Measurements from ENCODE around the gene XYLT1.

The XYLT1 gene

GRCh38 chr16:17070882-17071592, 399.7 kb downstream of the XYLT1 start:
- TF ChIP-seq CTCF (IDR thresholded peaks at IDR 0.05; ENCODE audit: low read depth, low read length), result no peak
- in situ Hi-C loops (cut with HindIII; ENCODE audit: low sequenced_read_pairs), result no loop called here
- no peak for DNase-seq (ENCODE audit: low read depth, low spot score)
- H3K4me3 ChIP-seq (ENCODE audit: low read depth, low read length), result no peak overlapping the region

DNA sequence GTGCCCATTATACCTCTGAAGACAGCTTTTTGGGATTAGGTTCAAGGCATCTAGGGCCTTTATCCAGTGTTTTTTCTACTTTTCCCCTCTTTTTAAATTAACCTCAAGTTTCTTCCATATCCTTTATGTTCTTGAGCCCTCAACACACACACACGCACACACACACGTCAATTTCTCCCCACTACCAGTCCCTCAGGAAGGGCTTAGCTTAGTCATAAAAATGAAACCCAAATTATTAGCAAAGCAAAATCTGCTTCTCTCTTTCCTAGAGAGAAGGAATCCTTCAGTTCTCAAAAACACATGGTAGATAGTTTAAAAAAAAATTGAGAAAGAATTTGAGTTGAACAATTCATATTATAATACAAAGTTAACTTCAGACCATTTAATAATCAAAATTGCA, 401.1 kb downstream of the XYLT1 start:
- in situ Hi-C loops (cut with HindIII; ENCODE audit: low sequenced_read_pairs), result no loop called here
- DNase-seq (ENCODE audit: low read depth, low spot score), result no peak
- H3K4me3 ChIP-seq (ENCODE audit: low read depth, low read length), result no peak overlapping the region
- TF ChIP-seq CTCF (IDR thresholded peaks at IDR 0.05; ENCODE audit: low read depth, low read length), result no peak

DNA sequence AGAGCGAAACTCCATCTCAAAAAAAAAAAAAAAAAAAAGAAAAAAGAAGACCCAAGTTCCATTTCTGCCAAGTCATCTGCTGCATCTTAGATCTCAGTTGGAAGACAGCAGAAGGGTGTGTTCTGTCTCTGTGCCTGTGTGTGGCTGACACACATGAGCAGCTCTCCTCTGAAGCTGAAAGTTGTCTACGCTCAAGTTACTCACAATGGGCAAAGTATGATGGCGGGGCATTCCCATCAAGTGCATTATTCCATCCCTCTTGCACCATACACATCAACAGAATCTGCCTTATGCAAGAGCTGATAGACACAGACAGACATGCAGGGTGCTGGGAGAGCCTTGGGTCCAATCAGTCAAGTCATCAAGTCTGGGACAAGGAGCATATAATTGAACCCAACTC, 402.2 kb downstream of the XYLT1 start:
- H3K4me3 ChIP-seq (ENCODE audit: low read depth, low read length), result no peak overlapping the region
- no peak for DNase-seq (ENCODE audit: low read depth, low spot score)
- no peak for TF ChIP-seq CTCF (IDR thresholded peaks at IDR 0.05; ENCODE audit: low read depth, low read length)
- in situ Hi-C loops (cut with HindIII; ENCODE audit: low sequenced_read_pairs), result no loop called here

GRCh38 chr16:17067882-17068281, 402.9 kb downstream of the XYLT1 start:
- no peak overlapping the region for H3K4me3 ChIP-seq (ENCODE audit: low read depth, low read length)
- in situ Hi-C loops (cut with HindIII; ENCODE audit: low sequenced_read_pairs), result no loop called here
- TF ChIP-seq CTCF (IDR thresholded peaks at IDR 0.05; ENCODE audit: low read depth, low read length), result no peak
- DNase-seq (ENCODE audit: low read depth, low spot score), result no peak

- no peak for TF ChIP-seq CTCF (IDR thresholded peaks at IDR 0.05; ENCODE audit: low read depth, low read length)
- no peak overlapping the region for H3K4me3 ChIP-seq (ENCODE audit: low read depth, low read length)
- in situ Hi-C loops (cut with HindIII; ENCODE audit: low sequenced_read_pairs), result no loop called here
- no peak for DNase-seq (ENCODE audit: low read depth, low spot score)
These were observed 407.3 kb downstream of the XYLT1 start for GRCh38 chr16:17063201-17064139.

- no peak for DNase-seq (ENCODE audit: low read depth, low spot score)
- in situ Hi-C loops (cut with HindIII; ENCODE audit: low sequenced_read_pairs), result no loop called here
- no peak for TF ChIP-seq CTCF (IDR thresholded peaks at IDR 0.05; ENCODE audit: low read depth, low read length)
- H3K4me3 ChIP-seq (ENCODE audit: low read depth, low read length), result no peak overlapping the region
These were observed 408.1 kb downstream of the XYLT1 start for GRCh38 chr16:17062676-17063075.
